Thyroid gland (tissue), 4 donors: ENCODE results near the gene PLA2G12A. TPM values are rescaled to one million over a fixed set of nuclear protein-coding genes. Genes with fewer than 3 reads are reported as not detected.

ENCODE experiments used
- DNase-seq, 2 donors: peaks; one replicate each; pipeline ENCODE4 v3.0.0-alpha.2; 2019
- H3K27ac ChIP-seq, 3 donors: fragments of 200-600 bp; sonication (generic); 1 replicate in 2 of 3; 2 replicates in 1 of 3; pipeline ENCODE4 v1.5.1; 2016 to 2019; ENCODE audit warnings: mild to moderate bottlenecking in 1 of 3, moderate library complexity in 1 of 3
- H3K27me3 ChIP-seq: fragments of 200-600 bp; sonication (generic); one replicate; pipeline ENCODE4 v1.5.1; 2019
- H3K36me3 ChIP-seq, 2 donors: fragments of 200-600 bp; sonication (generic); one replicate each; pipeline ENCODE4 v1.5.1; 2016 to 2019
- H3K4me1 ChIP-seq, 2 donors: fragments of 200-600 bp; sonication (generic); one replicate each; pipeline ENCODE4 v1.5.1; 2017 to 2019
- H3K4me3 ChIP-seq, 3 donors: fragments of 200-600 bp; sonication (generic); replicated peaks in 1 of 3; 1 replicate in 2 of 3; 2 replicates in 1 of 3; pipeline ENCODE4 v1.5.1; 2016; ENCODE audit warnings: mild to moderate bottlenecking in 1 of 3
- H3K9me3 ChIP-seq: fragments of 200-600 bp; sonication (generic); one replicate; pipeline ENCODE4 v1.5.1; 2017
- POLR2A ChIP-seq, 2 donors: fragments of 450-650 bp; IDR thresholded peaks; one replicate each; pipeline ENCODE4 v1.6.1; 2017; ENCODE audit warnings: antibody characterized with exemption in 2 of 2, mild to moderate bottlenecking in 2 of 2, moderate library complexity in 1 of 2
- WGBS, 2 donors: methylation state at CpG; one replicate each; pipeline ENCODE4 v1.1.5; 2017; 5-methylcytosine and 5-hydroxymethylcytosine counted together
- intact Hi-C: fragments of 100-400 bp; cut with DNase I; formaldehyde crosslinking; loops from one replicate; pipeline ENCODE4 v1.15.1; 2023
- total RNA-seq, 4 donors: library from RNA; depleted of rRNA; stranded (reverse); fragments of >200 nt; gene quantifications; one replicate each; pipeline ENCODE4 v1.2.3, GENCODE V29; 2016
- TF ChIP-seq, protein P1 (sequence below), 6 experiments: fragments of 200-600 bp in 3 of 6; fragments of 450-650 bp in 3 of 6; sonication (generic) in 3 of 6; IDR thresholded peaks; one replicate each; pipeline ENCODE4 v1.5.1; 2016 to 2019; ENCODE audit warnings: antibody characterized with exemption in 6 of 6, mild to moderate bottlenecking in 2 of 6, inconsistent platforms in 1 of 6, moderate library complexity in 1 of 6

The PLA2G12A gene
- total RNA-seq, 4 donors from 2014 or later = 37.9 to 216 (median 55.5) TPM

DNA sequence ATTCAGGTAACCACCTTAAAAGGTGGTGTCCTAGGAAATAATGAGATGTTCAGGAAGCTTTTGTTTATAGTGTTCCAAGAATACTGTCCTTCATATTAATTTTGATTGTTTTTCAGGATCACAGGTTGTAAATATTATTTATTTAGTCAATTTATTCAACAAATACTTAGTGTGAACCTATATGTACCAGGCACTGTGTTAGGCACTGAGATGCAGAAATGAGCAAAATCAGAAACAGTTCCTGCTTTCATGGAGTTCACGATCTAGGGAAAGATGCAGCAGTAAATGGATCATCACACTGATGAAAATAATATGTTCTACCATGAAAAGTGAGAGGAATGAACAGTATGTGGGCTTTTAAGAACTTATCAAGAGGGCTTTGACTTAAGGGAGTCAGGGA is 18.2 kb upstream of the PLA2G12A start:
- no peak overlapping the region for H3K4me3 ChIP-seq
- intact Hi-C loops = no loop called here
- H3K27me3 ChIP-seq = no peaks in the 10 kb centered on the region
- no peaks in the 10 kb centered on the region for H3K36me3 ChIP-seq
- no peaks in the 10 kb centered on the region for H3K4me1 ChIP-seq
- no peak for TF ChIP-seq POLR2A (IDR thresholded peaks at IDR 0.05)
- TF ChIP-seq, protein P1, sequence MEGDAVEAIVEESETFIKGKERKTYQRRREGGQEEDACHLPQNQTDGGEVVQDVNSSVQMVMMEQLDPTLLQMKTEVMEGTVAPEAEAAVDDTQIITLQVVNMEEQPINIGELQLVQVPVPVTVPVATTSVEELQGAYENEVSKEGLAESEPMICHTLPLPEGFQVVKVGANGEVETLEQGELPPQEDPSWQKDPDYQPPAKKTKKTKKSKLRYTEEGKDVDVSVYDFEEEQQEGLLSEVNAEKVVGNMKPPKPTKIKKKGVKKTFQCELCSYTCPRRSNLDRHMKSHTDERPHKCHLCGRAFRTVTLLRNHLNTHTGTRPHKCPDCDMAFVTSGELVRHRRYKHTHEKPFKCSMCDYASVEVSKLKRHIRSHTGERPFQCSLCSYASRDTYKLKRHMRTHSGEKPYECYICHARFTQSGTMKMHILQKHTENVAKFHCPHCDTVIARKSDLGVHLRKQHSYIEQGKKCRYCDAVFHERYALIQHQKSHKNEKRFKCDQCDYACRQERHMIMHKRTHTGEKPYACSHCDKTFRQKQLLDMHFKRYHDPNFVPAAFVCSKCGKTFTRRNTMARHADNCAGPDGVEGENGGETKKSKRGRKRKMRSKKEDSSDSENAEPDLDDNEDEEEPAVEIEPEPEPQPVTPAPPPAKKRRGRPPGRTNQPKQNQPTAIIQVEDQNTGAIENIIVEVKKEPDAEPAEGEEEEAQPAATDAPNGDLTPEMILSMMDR (IDR thresholded peaks at IDR 0.05) = no peak
- no peaks in the 10 kb centered on the region for H3K9me3 ChIP-seq
- WGBS, 2 donors = 95 to 98% methylated on average over 1 of the region's 1 CpG
- no peak for DNase-seq
- no peak overlapping the region for H3K27ac ChIP-seq

DNA sequence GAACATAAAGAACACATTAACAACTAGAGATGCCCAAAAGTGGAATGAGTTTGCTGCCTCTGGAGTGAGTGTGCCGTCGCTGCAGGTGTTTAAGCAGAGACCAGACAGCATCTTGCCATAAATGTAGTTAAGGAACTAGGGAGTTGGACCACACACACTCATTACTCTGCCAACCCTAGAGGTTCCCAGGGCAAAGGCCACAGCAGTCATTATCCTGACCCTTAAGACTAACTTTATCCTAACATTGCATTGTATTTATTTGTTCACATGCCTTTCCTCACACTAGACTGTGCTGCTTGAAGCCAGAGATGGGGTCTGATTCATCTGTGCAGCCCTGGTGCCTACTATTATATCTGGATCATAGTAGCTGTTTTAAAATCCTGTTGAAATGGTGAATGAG is 16.9 kb upstream of the PLA2G12A start:
- Histone ChIP-seq H3K27me3 (no peaks in the 10 kb centered on the region), H3K4me1 (no peaks in the 10 kb centered on the region), H3K9me3 (no peaks in the 10 kb centered on the region), H3K4me3 (no peak overlapping the region), H3K27ac (no peak overlapping the region), H3K36me3 (no peaks in the 10 kb centered on the region)
- 88 to 90% methylated on average over 2 of the region's 2 CpGs for WGBS, 2 donors
- intact Hi-C loops = no loop called here
- no peak for TF ChIP-seq POLR2A (IDR thresholded peaks at IDR 0.05)
- TF ChIP-seq, protein P1 (IDR thresholded peaks at IDR 0.05) = no peak
- no peak for DNase-seq

DNA sequence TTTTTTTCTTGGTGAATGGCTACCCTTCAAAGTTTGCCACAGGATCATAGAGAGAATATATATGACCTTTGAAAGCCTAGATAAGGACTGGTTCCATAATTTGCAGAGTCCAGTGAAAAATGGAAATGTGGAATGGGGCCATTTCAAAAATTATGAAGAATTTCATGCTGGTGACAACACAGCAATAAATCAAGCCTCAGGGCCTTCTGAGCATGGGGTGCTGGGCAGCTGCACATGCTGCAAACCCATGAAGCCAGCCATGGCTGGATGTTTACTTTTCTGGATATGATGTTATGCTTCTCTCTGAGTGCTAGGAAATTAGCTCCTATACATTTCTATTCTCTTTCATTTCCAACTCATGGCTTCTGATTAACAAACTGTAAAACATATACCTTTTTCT is 16.0 kb upstream of the PLA2G12A start:
- Histone ChIP-seq H3K27me3 (no peaks in the 10 kb centered on the region), H3K36me3 (no peaks in the 10 kb centered on the region), H3K4me3 (no peak overlapping the region), H3K9me3 (no peaks in the 10 kb centered on the region), H3K4me1 (no peaks in the 10 kb centered on the region), H3K27ac (no peak overlapping the region)
- intact Hi-C loops = no loop called here
- DNase-seq = no peak
- TF ChIP-seq, protein P1 (IDR thresholded peaks at IDR 0.05) = no peak
- TF ChIP-seq POLR2A (IDR thresholded peaks at IDR 0.05) = no peak

DNA sequence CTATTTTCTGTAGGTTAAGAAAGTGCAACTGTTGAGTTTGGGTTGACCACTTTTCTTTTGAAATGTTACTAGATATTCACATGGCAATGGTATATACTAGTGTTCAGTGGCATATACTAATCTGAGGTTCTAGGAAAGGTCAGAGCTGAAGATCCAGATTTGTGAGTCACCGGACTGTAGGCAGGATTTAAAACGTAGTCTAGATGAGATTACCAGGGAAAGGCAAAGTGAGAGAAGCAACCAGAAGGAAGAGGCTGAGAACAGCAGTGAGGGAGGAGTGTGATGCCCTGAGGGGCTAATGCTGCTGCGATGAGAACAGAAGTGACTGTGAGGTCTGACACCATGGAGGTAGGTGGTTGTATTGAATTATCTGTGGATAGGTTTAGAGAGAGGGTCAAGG is 9.7 kb upstream of the PLA2G12A start:
- H3K27ac ChIP-seq = no peak overlapping the region
- H3K4me1 ChIP-seq = no peaks in the 10 kb centered on the region
- no peaks in the 10 kb centered on the region for H3K27me3 ChIP-seq
- intact Hi-C loops = loop anchor here (10.0 kb wide), 2 partner anchors 75 to 305 kb away; partner anchors contain the start of genes GAR1 and SEC24B
- no peak for DNase-seq
- no peak overlapping the region for H3K4me3 ChIP-seq
- no peaks in the 10 kb centered on the region for H3K36me3 ChIP-seq
- H3K9me3 ChIP-seq = no peaks in the 10 kb centered on the region
- 84 to 89% methylated on average over 3 of the region's 3 CpGs for WGBS, 2 donors
- TF ChIP-seq POLR2A (IDR thresholded peaks at IDR 0.05) = no peak
- TF ChIP-seq, protein P1 (IDR thresholded peaks at IDR 0.05) = no peak

DNA sequence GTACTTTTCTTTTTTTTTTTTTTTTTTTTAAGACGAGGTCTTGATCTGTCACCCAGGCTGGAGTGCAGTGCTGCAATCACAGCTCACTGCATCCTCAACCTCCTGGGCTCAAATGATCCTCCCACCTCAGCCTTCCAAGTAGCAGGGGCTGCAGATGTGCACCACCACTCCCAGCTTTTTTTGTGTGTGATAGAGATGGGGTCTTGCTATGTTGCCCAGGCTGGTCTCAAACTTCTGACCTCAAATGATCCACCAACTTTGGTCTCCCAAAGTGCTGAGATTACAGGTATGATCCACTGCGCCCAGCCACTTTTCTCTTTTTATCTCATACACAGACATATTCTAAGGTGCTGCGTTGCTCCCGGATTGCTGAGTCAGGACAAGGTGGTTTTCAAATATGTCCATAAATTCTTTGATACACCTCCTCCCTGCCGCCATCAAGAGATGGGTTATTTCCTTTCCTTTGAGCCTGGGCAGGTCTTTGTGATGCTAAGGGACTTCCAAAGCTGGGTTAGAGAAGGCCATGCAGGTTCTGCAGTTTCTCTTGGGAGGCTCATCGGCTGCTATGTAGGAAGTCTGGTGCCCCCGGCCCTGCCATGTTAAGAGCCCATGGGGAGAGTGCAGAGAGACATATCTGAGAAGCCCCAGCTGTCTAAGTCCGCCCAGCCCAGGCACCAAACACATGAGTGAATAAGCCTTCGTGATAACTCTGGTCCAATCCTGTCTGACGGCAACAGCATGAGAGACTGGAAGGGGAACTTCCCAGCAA is 8.4 kb upstream of the PLA2G12A start:
- WGBS, 2 donors = 85 to 94% methylated on average over 10 of the region's 10 CpGs

More for the DNA sequence above, 8.4 kb upstream of the PLA2G12A start:
- no peaks in the 10 kb centered on the region for H3K4me1 ChIP-seq
- intact Hi-C loops = loop anchor here (10.0 kb wide), 2 partner anchors 77 to 303 kb away; partner anchors contain the start of genes GAR1 and SEC24B
- H3K27me3 ChIP-seq = no peaks in the 10 kb centered on the region
- H3K27ac ChIP-seq = no peak overlapping the region
- no peak for TF ChIP-seq POLR2A (IDR thresholded peaks at IDR 0.05)
- TF ChIP-seq, protein P1 (IDR thresholded peaks at IDR 0.05) = no peak
- no peak for DNase-seq
- H3K36me3 ChIP-seq = no peaks in the 10 kb centered on the region
- H3K4me3 ChIP-seq = no peak overlapping the region
- H3K9me3 ChIP-seq = no peaks in the 10 kb centered on the region
